ENCODE data around the gene PCSK5. TPM values are rescaled to one million over a fixed set of nuclear protein-coding genes. Genes with fewer than 3 reads are reported as not detected.

The PCSK5 gene
- total and polyA plus RNA-seq, 2 experiments from 2014 or later = 59.1 to 71.7 TPM

- H3K27ac ChIP-seq = no peak overlapping the region
- no peaks in the 10 kb centered on the region for H3K36me3 ChIP-seq (replicated peaks; ENCODE audit: insufficient read depth, low read depth)
- no peaks in the 10 kb centered on the region for H4K20me1 ChIP-seq (ENCODE audit: insufficient read depth, poor library complexity, severe bottlenecking)
- H3K9me2 ChIP-seq (replicated peaks; ENCODE audit: insufficient read depth) = no peaks in the 10 kb centered on the region
- no peaks in the 10 kb centered on the region for H3K9me3 ChIP-seq (ENCODE audit: low read depth)
- no peak overlapping the region for H3K4me2 ChIP-seq
- no peak for DNase-seq (ENCODE audit: low spot score)
- H3K4me1 ChIP-seq (ENCODE audit: insufficient read depth) = no peaks in the 10 kb centered on the region
- TF ChIP-seq CTCF (IDR thresholded peaks at IDR 0.05; ENCODE audit: poor library complexity) = no peak
- no peak for TF ChIP-seq EZH2 (IDR thresholded peaks at IDR 0.05; ENCODE audit: borderline replicate concordance)
- no peak for TF ChIP-seq EZH2phosphoT487 (IDR thresholded peaks at IDR 0.05; ENCODE audit: low read depth, severe bottlenecking, unreplicated experiment)
- H3K79me2 ChIP-seq = peaks cover 91% of the 10 kb centered on the region
- no peak overlapping the region for H3K4me3 ChIP-seq
- H2AFZ ChIP-seq = no peak overlapping the region
- 91% methylated on average over 4 of the region's 4 CpGs for WGBS (ENCODE audit: low lambda C conversion rate, missing lambda C conversion rate)
- no peaks in the 10 kb centered on the region for H3K27me3 ChIP-seq
Observed at GRCh38 chr9:75965231-75965630, 74.8 kb downstream of the PCSK5 start.

GRCh38 chr9:75967556-75967955, 77.1 kb downstream of the PCSK5 start:
- H4K20me1 ChIP-seq (ENCODE audit: insufficient read depth, poor library complexity, severe bottlenecking) = no peaks in the 10 kb centered on the region
- 95% methylated on average over 7 of the region's 7 CpGs for WGBS (ENCODE audit: low lambda C conversion rate, missing lambda C conversion rate)
- TF ChIP-seq EZH2phosphoT487 (IDR thresholded peaks at IDR 0.05; ENCODE audit: low read depth, severe bottlenecking, unreplicated experiment) = no peak
- TF ChIP-seq CTCF (IDR thresholded peaks at IDR 0.05; ENCODE audit: poor library complexity) = no peak
- TF ChIP-seq EZH2 (IDR thresholded peaks at IDR 0.05; ENCODE audit: borderline replicate concordance) = no peak

GRCh38 chr9:75974016-75974766, 83.7 kb downstream of the PCSK5 start:
- H3K9me2 ChIP-seq (replicated peaks; ENCODE audit: insufficient read depth) = no peaks in the 10 kb centered on the region
- no peak overlapping the region for H3K27ac ChIP-seq
- H3K36me3 ChIP-seq (replicated peaks; ENCODE audit: insufficient read depth, low read depth) = no peaks in the 10 kb centered on the region
- H3K4me2 ChIP-seq = no peak overlapping the region
- no peak for TF ChIP-seq EZH2phosphoT487 (IDR thresholded peaks at IDR 0.05; ENCODE audit: low read depth, severe bottlenecking, unreplicated experiment)
- TF ChIP-seq CTCF (IDR thresholded peaks at IDR 0.05; ENCODE audit: poor library complexity) = no peak
- TF ChIP-seq EZH2 (IDR thresholded peaks at IDR 0.05; ENCODE audit: borderline replicate concordance) = no peak
- DNase-seq (ENCODE audit: low spot score) = no peak
- H4K20me1 ChIP-seq (ENCODE audit: insufficient read depth, poor library complexity, severe bottlenecking) = no peaks in the 10 kb centered on the region
- H3K9me3 ChIP-seq (ENCODE audit: low read depth) = no peaks in the 10 kb centered on the region
- peaks cover 6% of the 10 kb centered on the region for H3K4me1 ChIP-seq (ENCODE audit: insufficient read depth)
- no peaks in the 10 kb centered on the region for H3K27me3 ChIP-seq
- 88% methylated on average over 16 of the region's 16 CpGs for WGBS (ENCODE audit: low lambda C conversion rate, missing lambda C conversion rate)
- H3K79me2 ChIP-seq = peaks cover 74% of the 10 kb centered on the region
- H2AFZ ChIP-seq = no peak overlapping the region
- H3K4me3 ChIP-seq = no peak overlapping the region

More at GRCh38 chr9:75967556-75967955, 77.1 kb downstream of the PCSK5 start:
- Histone ChIP-seq H3K27ac (no peak overlapping the region), H3K4me3 (no peak overlapping the region), H2AFZ (no peak overlapping the region), H3K27me3 (no peaks in the 10 kb centered on the region), H3K4me2 (no peak overlapping the region), H3K4me1 (ENCODE audit: insufficient read depth) (no peaks in the 10 kb centered on the region), H3K79me2 (peaks cover 93% of the 10 kb centered on the region), H3K9me2 (replicated peaks; ENCODE audit: insufficient read depth) (no peaks in the 10 kb centered on the region), H3K36me3 (replicated peaks; ENCODE audit: insufficient read depth, low read depth) (no peaks in the 10 kb centered on the region), H3K9me3 (ENCODE audit: low read depth) (no peaks in the 10 kb centered on the region)
- no peak for DNase-seq (ENCODE audit: low spot score)
